ENCODE measurements around the gene RASGRF1. TPM values are rescaled to one million over a fixed set of nuclear protein-coding genes. Genes with fewer than 3 reads are reported as not detected.
A peak's percentile ranks its signal among the peaks of the same experiment; 100 is the strongest.

RASGRF1 gene
- total RNA-seq, 1 donor from 2014 or later = 2.1 TPM

GRCh38 chr15:79101866-79102581 is 11.4 kb upstream of the RASGRF1 start:
- peak; percentile 9 for DNase-seq (ENCODE audit: low spot score)

- peak; percentile 9 for DNase-seq (ENCODE audit: low spot score)
Measured at GRCh38 chr15:79099692-79100091, 9.1 kb upstream of the RASGRF1 start.

- DNase-seq (ENCODE audit: low spot score) = peak; percentile 34
Measured at GRCh38 chr15:79094611-79095021, 4.0 kb upstream of the RASGRF1 start.

- DNase-seq (ENCODE audit: low spot score) = peak; percentile 24
Measured at GRCh38 chr15:79093352-79093935, 2.9 kb upstream of the RASGRF1 start.

- DNase-seq (ENCODE audit: low spot score) = no peak
Measured at GRCh38 chr15:79092382-79092781, 1.8 kb upstream of the RASGRF1 start.

- peak; percentile 9 for DNase-seq (ENCODE audit: low spot score)
Measured at GRCh38 chr15:79091204-79091867, 756 bp upstream of the RASGRF1 start.

GRCh38 chr15:79089890-79090486 is 592 bp downstream of the RASGRF1 start:
- DNase-seq (ENCODE audit: low spot score) = peak; percentile 41

- DNase-seq (ENCODE audit: low spot score) = peak; percentile 39
Measured at GRCh38 chr15:79089331-79089889, 1.2 kb downstream of the RASGRF1 start.

- DNase-seq (ENCODE audit: low spot score) = peak; percentile 7
Measured at GRCh38 chr15:79088426-79089205, 2.0 kb downstream of the RASGRF1 start.

GRCh38 chr15:79086814-79087213 is 3.8 kb downstream of the RASGRF1 start:
- DNase-seq (ENCODE audit: low spot score) = no peak

- no peak for DNase-seq (ENCODE audit: low spot score)
Measured at GRCh38 chr15:79084308-79084968, 6.1 kb downstream of the RASGRF1 start.

- no peak for DNase-seq (ENCODE audit: low spot score)
Measured at GRCh38 chr15:79083154-79083553, 7.4 kb downstream of the RASGRF1 start.

- DNase-seq (ENCODE audit: low spot score) = no peak
Measured at GRCh38 chr15:79082363-79083070, 8.1 kb downstream of the RASGRF1 start.

GRCh38 chr15:79078763-79079410 is 11.7 kb downstream of the RASGRF1 start:
- DNase-seq (ENCODE audit: low spot score) = no peak

- no peak for DNase-seq (ENCODE audit: low spot score)
Measured at GRCh38 chr15:79078003-79078402, 12.6 kb downstream of the RASGRF1 start.

- no peak for DNase-seq (ENCODE audit: low spot score)
Measured at GRCh38 chr15:79076661-79077060, 13.9 kb downstream of the RASGRF1 start.

GRCh38 chr15:79075256-79075655 is 15.3 kb downstream of the RASGRF1 start:
- DNase-seq (ENCODE audit: low spot score) = no peak

GRCh38 chr15:79073336-79073735 is 17.2 kb downstream of the RASGRF1 start:
- DNase-seq (ENCODE audit: low spot score) = no peak

GRCh38 chr15:79071901-79072300 is 18.7 kb downstream of the RASGRF1 start:
- peak; percentile 52 for DNase-seq (ENCODE audit: low spot score)

- no peak for DNase-seq (ENCODE audit: low spot score)
Measured at GRCh38 chr15:79068790-79069189, 21.8 kb downstream of the RASGRF1 start.

All from ureter (tissue), 1 donor.